ENCODE data around the gene SPATA3.
"Not testable (repeated sequence)": the region's sequence is repeated elsewhere in the genome, so short reads cannot be mapped to it uniquely, and the experiment has no call there.

SPATA3 gene

GRCh38 chr2:230995821-230996220 lies at the start of gene SPATA3:
TSS of gene SPATA3 (plus strand) at chr2:230996121. CDS start at chr2:230996234, 113 bp downstream.
- DNase-seq: no peak

GRCh38 chr2:230946429-230947234 lies 49.3 kb upstream of the SPATA3 start:
- no peak for DNase-seq

GRCh38 chr2:230947235-230947576 lies 48.7 kb upstream of the SPATA3 start:
- DNase-seq: no peak

GRCh38 chr2:230947908-230948365 lies 48.0 kb upstream of the SPATA3 start:
- no peak for DNase-seq

- DNase-seq: no peak
Observed at GRCh38 chr2:230949966-230950873, 45.7 kb upstream of the SPATA3 start.

GRCh38 chr2:230950874-230951339 lies 45.0 kb upstream of the SPATA3 start:
- DNase-seq: no peak

- no peak for DNase-seq
Observed at GRCh38 chr2:230951396-230951795, 44.5 kb upstream of the SPATA3 start.

GRCh38 chr2:230952226-230952956 lies 43.5 kb upstream of the SPATA3 start:
- DNase-seq: no peak

GRCh38 chr2:230953845-230954244 lies 42.1 kb upstream of the SPATA3 start:
- no peak for DNase-seq

GRCh38 chr2:230954746-230955145 lies 41.2 kb upstream of the SPATA3 start:
- DNase-seq: no peak

- no peak for DNase-seq
Observed at GRCh38 chr2:230955163-230955737, 40.7 kb upstream of the SPATA3 start.

GRCh38 chr2:230956827-230957755 lies 38.8 kb upstream of the SPATA3 start:
- no peak for DNase-seq

GRCh38 chr2:230957756-230958391 lies 38.0 kb upstream of the SPATA3 start:
- DNase-seq: no peak

- no peak for DNase-seq
Observed at GRCh38 chr2:230958820-230959756, 36.8 kb upstream of the SPATA3 start.

- DNase-seq: no peak
Observed at GRCh38 chr2:230960026-230960425, 35.9 kb upstream of the SPATA3 start.

GRCh38 chr2:230961091-230961491 lies 34.8 kb upstream of the SPATA3 start:
- DNase-seq: no peak

- DNase-seq: no peak
Observed at GRCh38 chr2:230964136-230964730, 31.7 kb upstream of the SPATA3 start.

GRCh38 chr2:230967113-230967512 lies 28.8 kb upstream of the SPATA3 start:
- DNase-seq: no peak

GRCh38 chr2:230968314-230968713 lies 27.6 kb upstream of the SPATA3 start:
- not testable (repeated sequence) for DNase-seq
